ENCODE measurements around the gene NCK2. TPM values are rescaled to one million over a fixed set of nuclear protein-coding genes. Genes with fewer than 3 reads are reported as not detected.

NCK2 gene
- total RNA-seq, 1 experiment from 2014 or later, result 26.7 TPM

DNA sequence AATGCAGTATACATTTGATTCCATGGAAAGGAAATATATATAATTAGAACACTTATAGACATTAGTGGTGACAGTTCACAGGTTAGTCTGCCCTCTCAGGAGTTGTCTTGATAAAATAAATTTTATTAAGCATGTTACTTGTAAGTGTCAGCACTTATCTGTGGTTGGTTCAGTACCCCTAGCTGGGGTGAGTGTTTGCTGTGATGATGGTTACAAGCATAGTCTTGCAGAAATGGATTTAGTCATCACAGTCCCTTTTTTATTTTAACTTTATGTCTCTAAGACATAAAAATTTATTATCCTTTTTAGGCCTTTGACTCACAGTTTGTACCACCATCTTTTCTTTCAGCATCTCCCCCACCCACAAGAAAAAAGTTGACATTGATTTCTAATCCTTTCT is 52.1 kb downstream of the NCK2 start:
- H3K36me3 ChIP-seq (ENCODE audit: control insufficient read depth in 1 of 2, insufficient read depth in 2 of 2, low read length in 2 of 2), result no peaks in the 10 kb centered on the region
- no peak overlapping the region for H3K4me2 ChIP-seq (ENCODE audit: low read length)
- intact Hi-C loops (cut with micrococcal nuclease), result no loop called here
- RAD21 ChIA-PET (ENCODE audit: low non-redundant PET in 1 of 2, low total read pairs in 2 of 2, uncharacterized antibody in 2 of 2, unreplicated experiment in 2 of 2), result no interaction called here
- DNase-seq (ENCODE audit: low read depth, low spot score) (no peak), ATAC-seq (no peak)
- H3K9ac ChIP-seq (ENCODE audit: low read length), result no peak overlapping the region
- no peaks in the 10 kb centered on the region for H3K27me3 ChIP-seq (ENCODE audit: insufficient read depth, low read length)
- CTCF ChIA-PET, result no interaction called here
- TF ChIP-seq, protein P1, sequence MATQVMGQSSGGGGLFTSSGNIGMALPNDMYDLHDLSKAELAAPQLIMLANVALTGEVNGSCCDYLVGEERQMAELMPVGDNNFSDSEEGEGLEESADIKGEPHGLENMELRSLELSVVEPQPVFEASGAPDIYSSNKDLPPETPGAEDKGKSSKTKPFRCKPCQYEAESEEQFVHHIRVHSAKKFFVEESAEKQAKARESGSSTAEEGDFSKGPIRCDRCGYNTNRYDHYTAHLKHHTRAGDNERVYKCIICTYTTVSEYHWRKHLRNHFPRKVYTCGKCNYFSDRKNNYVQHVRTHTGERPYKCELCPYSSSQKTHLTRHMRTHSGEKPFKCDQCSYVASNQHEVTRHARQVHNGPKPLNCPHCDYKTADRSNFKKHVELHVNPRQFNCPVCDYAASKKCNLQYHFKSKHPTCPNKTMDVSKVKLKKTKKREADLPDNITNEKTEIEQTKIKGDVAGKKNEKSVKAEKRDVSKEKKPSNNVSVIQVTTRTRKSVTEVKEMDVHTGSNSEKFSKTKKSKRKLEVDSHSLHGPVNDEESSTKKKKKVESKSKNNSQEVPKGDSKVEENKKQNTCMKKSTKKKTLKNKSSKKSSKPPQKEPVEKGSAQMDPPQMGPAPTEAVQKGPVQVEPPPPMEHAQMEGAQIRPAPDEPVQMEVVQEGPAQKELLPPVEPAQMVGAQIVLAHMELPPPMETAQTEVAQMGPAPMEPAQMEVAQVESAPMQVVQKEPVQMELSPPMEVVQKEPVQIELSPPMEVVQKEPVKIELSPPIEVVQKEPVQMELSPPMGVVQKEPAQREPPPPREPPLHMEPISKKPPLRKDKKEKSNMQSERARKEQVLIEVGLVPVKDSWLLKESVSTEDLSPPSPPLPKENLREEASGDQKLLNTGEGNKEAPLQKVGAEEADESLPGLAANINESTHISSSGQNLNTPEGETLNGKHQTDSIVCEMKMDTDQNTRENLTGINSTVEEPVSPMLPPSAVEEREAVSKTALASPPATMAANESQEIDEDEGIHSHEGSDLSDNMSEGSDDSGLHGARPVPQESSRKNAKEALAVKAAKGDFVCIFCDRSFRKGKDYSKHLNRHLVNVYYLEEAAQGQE (IDR thresholded peaks at IDR 0.05; ENCODE audit: low read depth), result no peak
- TF ChIP-seq EZH2phosphoT487 (IDR thresholded peaks at IDR 0.05; ENCODE audit: borderline replicate concordance), result no peak
- TF ChIP-seq SIN3A (IDR thresholded peaks at IDR 0.05; ENCODE audit: low read depth), result no peak
- TF ChIP-seq POLR2A (IDR thresholded peaks at IDR 0.05; ENCODE audit: borderline replicate concordance, extremely low read depth, insufficient read depth, insufficient read length), result no peak
- no peak for TF ChIP-seq SRF (IDR thresholded peaks at IDR 0.05; ENCODE audit: low read depth)
- TF ChIP-seq, protein P2, sequence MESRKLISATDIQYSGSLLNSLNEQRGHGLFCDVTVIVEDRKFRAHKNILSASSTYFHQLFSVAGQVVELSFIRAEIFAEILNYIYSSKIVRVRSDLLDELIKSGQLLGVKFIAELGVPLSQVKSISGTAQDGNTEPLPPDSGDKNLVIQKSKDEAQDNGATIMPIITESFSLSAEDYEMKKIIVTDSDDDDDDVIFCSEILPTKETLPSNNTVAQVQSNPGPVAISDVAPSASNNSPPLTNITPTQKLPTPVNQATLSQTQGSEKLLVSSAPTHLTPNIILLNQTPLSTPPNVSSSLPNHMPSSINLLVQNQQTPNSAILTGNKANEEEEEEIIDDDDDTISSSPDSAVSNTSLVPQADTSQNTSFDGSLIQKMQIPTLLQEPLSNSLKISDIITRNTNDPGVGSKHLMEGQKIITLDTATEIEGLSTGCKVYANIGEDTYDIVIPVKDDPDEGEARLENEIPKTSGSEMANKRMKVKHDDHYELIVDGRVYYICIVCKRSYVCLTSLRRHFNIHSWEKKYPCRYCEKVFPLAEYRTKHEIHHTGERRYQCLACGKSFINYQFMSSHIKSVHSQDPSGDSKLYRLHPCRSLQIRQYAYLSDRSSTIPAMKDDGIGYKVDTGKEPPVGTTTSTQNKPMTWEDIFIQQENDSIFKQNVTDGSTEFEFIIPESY (IDR thresholded peaks at IDR 0.05; ENCODE audit: extremely low read depth, insufficient replicate concordance, low read length), result no peak
- no peak for TF ChIP-seq ATF3 (IDR thresholded peaks at IDR 0.05)
- TF ChIP-seq RAD21 (IDR thresholded peaks at IDR 0.05; ENCODE audit: low read depth), result no peak
- TF ChIP-seq JUND (IDR thresholded peaks at IDR 0.05), result no peak
- POLR2A ChIA-PET, result no interaction called here
- H4K20me1 ChIP-seq (ENCODE audit: insufficient read depth), result no peaks in the 10 kb centered on the region
- no TSS peak for BruUV-seq (replicated peaks)
- H3K27ac ChIP-seq (ENCODE audit: low read depth, low read length), result no peak overlapping the region
- no peak overlapping the region for H2AFZ ChIP-seq (ENCODE audit: low read depth, low read length, poor library complexity, severe bottlenecking)
- H3K79me2 ChIP-seq (ENCODE audit: insufficient read depth, low read length), result peaks cover 31% of the 10 kb centered on the region
- H3K4me1 ChIP-seq (ENCODE audit: control insufficient read depth in 1 of 2, insufficient read depth in 2 of 2, low read length in 2 of 2), result no peaks in the 10 kb centered on the region
- no peak overlapping the region for H3K4me3 ChIP-seq (replicated peaks in 1 of 2; ENCODE audit: low read depth in 1 of 2, low read length in 2 of 2)
- no peaks in the 10 kb centered on the region for H3K9me3 ChIP-seq (ENCODE audit: control insufficient read depth in 1 of 2, insufficient read depth in 1 of 2, low read depth in 1 of 2, low read length in 2 of 2)
- H3K9me2 ChIP-seq (ENCODE audit: insufficient read depth), result no peaks in the 10 kb centered on the region
